ENCODE results near the gene CEP55. TPM values are rescaled to one million over a fixed set of nuclear protein-coding genes. Genes with fewer than 3 reads are reported as not detected.
A peak's percentile ranks its signal among the peaks of the same experiment; 100 is the strongest.

CEP55 gene
- total and polyA plus RNA-seq, 11 donors, result 0.19 to 7.3 (median 0.73) TPM; not detected in 5

DNA sequence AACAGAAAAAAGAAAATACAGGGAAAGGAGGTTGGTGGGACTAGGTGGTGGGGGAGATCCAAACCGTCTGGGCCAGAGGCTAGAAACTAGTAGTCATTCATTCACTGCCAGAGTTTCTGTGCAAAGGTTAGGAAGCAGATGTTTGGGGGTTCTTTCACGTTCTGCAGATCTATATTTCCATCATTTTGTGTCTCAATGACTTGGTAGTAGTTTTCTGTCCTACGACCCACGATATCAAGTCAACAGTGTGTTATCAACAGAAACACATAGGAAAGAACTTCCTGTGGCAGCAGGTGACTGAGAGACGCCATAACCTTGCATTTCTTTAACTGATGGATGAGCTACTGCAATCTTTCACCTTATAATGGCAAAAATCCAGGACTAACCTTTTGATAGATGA lies 1.8 kb downstream of the CEP55 start:
- Histone ChIP-seq H3K9me3 (no peaks in the 10 kb centered on the region), H3K27me3 (no peaks in the 10 kb centered on the region), H3K4me1 (peaks cover 0 to 15% (median 7%) of the 10 kb centered on the region in 12 donors), H3K36me3 (no peaks in the 10 kb centered on the region), H3K27ac (no peak overlapping the region), H3K4me3 (peak overlapping the region in 1 of 12 donors; percentile 4)
- TF ChIP-seq POLR2A (IDR thresholded peaks at IDR 0.05), result no peak
- ATAC-seq, result no peak
- intact Hi-C loops (cut with DNase I), result no loop called here
- DNase-seq, result no peak
- 47 to 52% (median 49%) methylated on average over 5 of the region's 5 CpGs for WGBS, 4 donors

DNA sequence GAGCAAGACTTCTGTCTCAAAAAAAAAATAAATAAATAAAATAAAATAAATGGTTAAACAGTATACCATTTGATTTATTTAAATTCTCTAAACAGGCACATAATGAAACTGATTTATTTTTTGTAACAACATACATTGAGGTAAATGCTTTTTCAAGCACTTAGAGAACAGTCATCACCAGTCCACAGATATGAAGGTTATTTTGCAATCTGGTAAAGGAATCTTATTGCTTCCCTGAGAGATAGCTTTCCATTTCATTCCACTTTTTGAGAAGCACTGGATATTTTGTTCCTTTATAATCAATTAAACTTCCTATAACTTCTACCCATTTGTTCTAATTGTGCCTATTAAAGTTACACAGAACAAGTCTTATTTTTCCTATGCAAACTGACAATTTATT lies 5.2 kb downstream of the CEP55 start:
- no peaks in the 10 kb centered on the region for H3K27me3 ChIP-seq
- DNase-seq, result no peak
- no peaks in the 10 kb centered on the region for H3K36me3 ChIP-seq
- TF ChIP-seq, protein P1, sequence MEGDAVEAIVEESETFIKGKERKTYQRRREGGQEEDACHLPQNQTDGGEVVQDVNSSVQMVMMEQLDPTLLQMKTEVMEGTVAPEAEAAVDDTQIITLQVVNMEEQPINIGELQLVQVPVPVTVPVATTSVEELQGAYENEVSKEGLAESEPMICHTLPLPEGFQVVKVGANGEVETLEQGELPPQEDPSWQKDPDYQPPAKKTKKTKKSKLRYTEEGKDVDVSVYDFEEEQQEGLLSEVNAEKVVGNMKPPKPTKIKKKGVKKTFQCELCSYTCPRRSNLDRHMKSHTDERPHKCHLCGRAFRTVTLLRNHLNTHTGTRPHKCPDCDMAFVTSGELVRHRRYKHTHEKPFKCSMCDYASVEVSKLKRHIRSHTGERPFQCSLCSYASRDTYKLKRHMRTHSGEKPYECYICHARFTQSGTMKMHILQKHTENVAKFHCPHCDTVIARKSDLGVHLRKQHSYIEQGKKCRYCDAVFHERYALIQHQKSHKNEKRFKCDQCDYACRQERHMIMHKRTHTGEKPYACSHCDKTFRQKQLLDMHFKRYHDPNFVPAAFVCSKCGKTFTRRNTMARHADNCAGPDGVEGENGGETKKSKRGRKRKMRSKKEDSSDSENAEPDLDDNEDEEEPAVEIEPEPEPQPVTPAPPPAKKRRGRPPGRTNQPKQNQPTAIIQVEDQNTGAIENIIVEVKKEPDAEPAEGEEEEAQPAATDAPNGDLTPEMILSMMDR (IDR thresholded peaks at IDR 0.05), result no peak
- TF ChIP-seq POLR2A (IDR thresholded peaks at IDR 0.05), result no peak
- H3K27ac ChIP-seq, result no peak overlapping the region
- H3K4me3 ChIP-seq, result no peak overlapping the region
- peaks cover 0 to 8% (median 2%) of the 10 kb centered on the region in 12 donors for H3K4me1 ChIP-seq
- intact Hi-C loops (cut with DNase I), result no loop called here
- no peaks in the 10 kb centered on the region for H3K9me3 ChIP-seq
- no peak for ATAC-seq

DNA sequence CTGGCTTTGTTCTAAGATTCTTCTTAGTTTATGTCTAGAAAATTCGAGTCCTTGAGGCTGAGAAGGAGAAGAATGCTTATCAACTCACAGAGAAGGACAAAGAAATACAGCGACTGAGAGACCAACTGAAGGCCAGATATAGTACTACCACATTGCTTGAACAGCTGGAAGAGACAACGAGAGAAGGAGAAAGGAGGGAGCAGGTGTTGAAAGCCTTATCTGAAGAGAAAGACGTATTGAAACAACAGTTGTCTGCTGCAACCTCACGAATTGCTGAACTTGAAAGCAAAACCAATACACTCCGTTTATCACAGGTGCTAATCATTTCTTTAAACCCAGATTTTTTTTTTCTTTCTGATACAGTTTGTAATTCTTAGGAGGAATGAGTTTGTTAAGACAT lies 6.7 kb downstream of the CEP55 start:
- peaks cover 0 to 6% (median 0%) of the 10 kb centered on the region in 12 donors for H3K4me1 ChIP-seq
- WGBS, 4 donors, result 34 to 48% (median 40%) methylated on average over 6 of the region's 6 CpGs
- H3K27ac ChIP-seq, result no peak overlapping the region
- no peaks in the 10 kb centered on the region for H3K9me3 ChIP-seq
- intact Hi-C loops (cut with DNase I), result no loop called here
- no peak overlapping the region for H3K4me3 ChIP-seq
- no peaks in the 10 kb centered on the region for H3K27me3 ChIP-seq
- ATAC-seq (no peak), DNase-seq (no peak)
- TF ChIP-seq, protein P1 (IDR thresholded peaks at IDR 0.05), result no peak
- TF ChIP-seq POLR2A (IDR thresholded peaks at IDR 0.05), result no peak
- H3K36me3 ChIP-seq, result no peaks in the 10 kb centered on the region

DNA sequence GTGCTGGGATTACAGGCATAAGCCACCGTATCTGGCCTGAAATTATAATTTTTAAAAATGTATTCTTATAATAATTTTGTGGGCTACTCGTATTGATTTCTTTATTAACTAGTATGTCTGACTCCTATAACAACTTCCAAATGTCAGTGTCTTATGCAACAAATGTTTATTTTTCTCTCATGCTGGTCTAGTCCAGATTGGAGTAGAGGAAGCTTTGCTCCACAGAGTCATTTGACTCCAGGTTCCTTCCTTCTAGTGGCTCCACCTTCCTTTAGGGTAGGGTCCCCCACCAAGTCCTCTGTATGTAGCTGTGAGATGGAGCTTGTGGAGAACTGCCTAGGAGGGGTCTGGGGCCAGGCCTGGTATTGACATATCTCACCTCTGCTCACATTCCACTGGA lies 8.7 kb downstream of the CEP55 start:
- intact Hi-C loops (cut with DNase I), result no loop called here
- no peak for DNase-seq
- no peaks in the 10 kb centered on the region for H3K27me3 ChIP-seq

More for the DNA sequence above, 8.7 kb downstream of the CEP55 start:
- Histone ChIP-seq H3K36me3 (no peaks in the 10 kb centered on the region), H3K4me1 (no peaks in the 10 kb centered on the region), H3K4me3 (no peak overlapping the region), H3K9me3 (no peaks in the 10 kb centered on the region), H3K27ac (no peak overlapping the region)
- ATAC-seq, result no peak
- TF ChIP-seq, protein P1 (IDR thresholded peaks at IDR 0.05), result no peak
- no peak for TF ChIP-seq POLR2A (IDR thresholded peaks at IDR 0.05)
- 91 to 96% (median 93%) methylated on average over 2 of the region's 2 CpGs for WGBS, 4 donors
